Hepatocyte (in vitro differentiated cells): ENCODE data around the gene GBE1. TPM values are rescaled to one million over a fixed set of nuclear protein-coding genes. Genes with fewer than 3 reads are reported as not detected.

Experiments
- DNase-seq: peaks from one replicate; pipeline ENCODE4 v3.0.0-alpha.2; 2016; ENCODE audit warnings: low spot score
- H2AFZ ChIP-seq: fragments of 200-600 bp; sonication (generic); 2 replicates; pipeline ENCODE4 v1.6.0; 2016; ENCODE audit warnings: antibody characterized with exemption, mild to moderate bottlenecking
- H3K27ac ChIP-seq: fragments of 200-600 bp; sonication (generic); 2 replicates; pipeline ENCODE4 v1.5.1; 2016; ENCODE audit warnings: mild to moderate bottlenecking
- H3K27me3 ChIP-seq: fragments of 200-600 bp; sonication (generic); 2 replicates; pipeline ENCODE4 v1.6.1; 2016
- H3K36me3 ChIP-seq: fragments of 200-600 bp; sonication (generic); replicated peaks from 2 replicates; pipeline ENCODE4 v1.5.1; 2016; ENCODE audit warnings: low read depth; ENCODE audit not compliant: insufficient read depth
- H3K4me1 ChIP-seq: fragments of 200-600 bp; sonication (generic); 2 replicates; pipeline ENCODE4 v1.5.1; 2016; ENCODE audit warnings: mild to moderate bottlenecking, moderate library complexity; ENCODE audit not compliant: insufficient read depth
- H3K4me2 ChIP-seq: fragments of 200-600 bp; sonication (generic); 2 replicates; pipeline ENCODE4 v1.6.0; 2016
- H3K4me3 ChIP-seq: fragments of 200-600 bp; sonication (generic); 2 replicates; pipeline ENCODE4 v1.5.1; 2016; ENCODE audit warnings: mild to moderate bottlenecking
- H3K79me2 ChIP-seq: fragments of 200-600 bp; sonication (generic); 2 replicates; pipeline ENCODE4 v1.6.0; 2017; ENCODE audit warnings: mild to moderate bottlenecking
- H3K9me2 ChIP-seq: fragments of 200-600 bp; sonication (generic); replicated peaks from 2 replicates; pipeline ENCODE4 v1.6.0; 2017; ENCODE audit warnings: mild to moderate bottlenecking; ENCODE audit not compliant: insufficient read depth
- H3K9me3 ChIP-seq: fragments of 200-600 bp; sonication (generic); 2 replicates; pipeline ENCODE4 v1.5.1; 2016; ENCODE audit warnings: low read depth, mild to moderate bottlenecking
- H4K20me1 ChIP-seq: fragments of 200-600 bp; sonication (generic); 2 replicates; pipeline ENCODE4 v1.6.0; 2016; ENCODE audit warnings: mild to moderate bottlenecking; ENCODE audit not compliant: insufficient read depth, poor library complexity, severe bottlenecking
- CTCF ChIP-seq: fragments of 200-600 bp; sonication (generic); IDR thresholded peaks from 2 replicates; pipeline ENCODE4 v1.5.1; 2016; ENCODE audit warnings: antibody characterized with exemption, mild to moderate bottlenecking; ENCODE audit not compliant: poor library complexity
- EZH2 ChIP-seq: fragments of 200-600 bp; sonication (generic); IDR thresholded peaks from 2 replicates; pipeline ENCODE4 v1.6.1; 2016; ENCODE audit warnings: antibody characterized with exemption, mild to moderate bottlenecking, borderline replicate concordance
- EZH2phosphoT487 ChIP-seq: fragments of 200-600 bp; sonication (generic); IDR thresholded peaks from one replicate; pipeline ENCODE4 v1.6.1; 2018; ENCODE audit warnings: antibody characterized with exemption, mild to moderate bottlenecking, low read depth, moderate library complexity; ENCODE audit not compliant: unreplicated experiment, severe bottlenecking
- WGBS: methylation state at CpG from one replicate; pipeline ENCODE4 v1.1.6; 2016; ENCODE audit warnings: low lambda C conversion rate; ENCODE audit errors: missing lambda C conversion rate; 5-methylcytosine and 5-hydroxymethylcytosine counted together
- polyA plus RNA-seq: library from polyadenylated mRNA; unstranded; fragments of >200 nt; fragmentation: Nextera tagmentation; extraction: Ambion mirVana; gene quantifications from 2 replicates; pipeline ENCODE4 v1.2.1, GENCODE V29; 2016
- total RNA-seq: library from RNA; depleted of rRNA; stranded (reverse); fragments of >200 nt; gene quantifications from 2 replicates; pipeline ENCODE4 v1.2.3, GENCODE V29; 2014

The GBE1 gene
- total and polyA plus RNA-seq, 2 experiments from 2014 or later = 15.6 to 25.8 TPM

GRCh38 chr3:81740731-81741130, 20.7 kb downstream of the GBE1 start:
- peaks cover 10% of the 10 kb centered on the region for H3K79me2 ChIP-seq
- H3K9me2 ChIP-seq = no peaks in the 10 kb centered on the region
- no peak for TF ChIP-seq EZH2phosphoT487
- peaks cover 16% of the 10 kb centered on the region for H3K4me1 ChIP-seq
- no peak for DNase-seq
- no peak overlapping the region for H3K27ac ChIP-seq
- WGBS = 96% methylated on average over 1 of the region's 1 CpG
- H3K4me2 ChIP-seq = no peak overlapping the region
- no peak overlapping the region for H3K4me3 ChIP-seq
- no peak overlapping the region for H2AFZ ChIP-seq
- H4K20me1 ChIP-seq = no peaks in the 10 kb centered on the region
- no peaks in the 10 kb centered on the region for H3K9me3 ChIP-seq
- no peaks in the 10 kb centered on the region for H3K27me3 ChIP-seq
- H3K36me3 ChIP-seq = no peaks in the 10 kb centered on the region

GRCh38 chr3:81735334-81735733, 26.1 kb downstream of the GBE1 start:
- H3K79me2 ChIP-seq = peaks cover 9% of the 10 kb centered on the region
- no peak overlapping the region for H2AFZ ChIP-seq
- H3K36me3 ChIP-seq = no peaks in the 10 kb centered on the region
- H3K9me3 ChIP-seq = no peaks in the 10 kb centered on the region
- DNase-seq = no peak
- no peak overlapping the region for H3K4me3 ChIP-seq
- 96% methylated on average over 5 of the region's 5 CpGs for WGBS
- no peaks in the 10 kb centered on the region for H3K9me2 ChIP-seq
- TF ChIP-seq CTCF = no peak
- no peak for TF ChIP-seq EZH2phosphoT487
- no peak for TF ChIP-seq EZH2
- no peaks in the 10 kb centered on the region for H3K27me3 ChIP-seq
- no peaks in the 10 kb centered on the region for H4K20me1 ChIP-seq
- no peak overlapping the region for H3K27ac ChIP-seq
- H3K4me1 ChIP-seq = no peaks in the 10 kb centered on the region
- no peak overlapping the region for H3K4me2 ChIP-seq

- no peaks in the 10 kb centered on the region for H3K9me2 ChIP-seq
- H3K79me2 ChIP-seq = peaks cover 5% of the 10 kb centered on the region
- H3K36me3 ChIP-seq = no peaks in the 10 kb centered on the region
- no peaks in the 10 kb centered on the region for H3K4me1 ChIP-seq
- H3K4me2 ChIP-seq = no peak overlapping the region
- H3K27ac ChIP-seq = no peak overlapping the region
- no peaks in the 10 kb centered on the region for H3K9me3 ChIP-seq
- WGBS = 71% methylated on average over 1 of the region's 1 CpG
- H2AFZ ChIP-seq = no peak overlapping the region
- H3K4me3 ChIP-seq = no peak overlapping the region
- no peaks in the 10 kb centered on the region for H4K20me1 ChIP-seq
- DNase-seq = no peak
- TF ChIP-seq EZH2phosphoT487 (no peak), CTCF (no peak), EZH2 (no peak)
- no peaks in the 10 kb centered on the region for H3K27me3 ChIP-seq
These were observed 26.7 kb downstream of the GBE1 start for GRCh38 chr3:81734742-81735141.

- no peak overlapping the region for H3K27ac ChIP-seq
- H3K9me3 ChIP-seq = no peaks in the 10 kb centered on the region
- no peak for DNase-seq
- peaks cover 6% of the 10 kb centered on the region for H3K79me2 ChIP-seq
- no peaks in the 10 kb centered on the region for H3K4me1 ChIP-seq
- no peaks in the 10 kb centered on the region for H4K20me1 ChIP-seq
- TF ChIP-seq EZH2 (no peak), CTCF (no peak), EZH2phosphoT487 (no peak)
- H3K4me2 ChIP-seq = no peak overlapping the region
- no peaks in the 10 kb centered on the region for H3K27me3 ChIP-seq
- no peak overlapping the region for H3K4me3 ChIP-seq
- WGBS = 88% methylated on average over 4 of the region's 4 CpGs
- H3K36me3 ChIP-seq = no peaks in the 10 kb centered on the region
- no peak overlapping the region for H2AFZ ChIP-seq
- no peaks in the 10 kb centered on the region for H3K9me2 ChIP-seq
These were observed 28.8 kb downstream of the GBE1 start for GRCh38 chr3:81732642-81733041.
